Transverse colon (tissue), 4 donors: ENCODE results near the gene SLC39A11. TPM values are rescaled to one million over a fixed set of nuclear protein-coding genes. Genes with fewer than 3 reads are reported as not detected.

Experiments used
- DNase-seq: peaks from one replicate; pipeline ENCODE4 v3.0.0-alpha.2; 2019
- H3K27ac ChIP-seq, 4 donors: fragments of 200-600 bp; sonication (generic); 2 replicates each; pipeline ENCODE4 v1.5.1; 2016 to 2018; ENCODE audit warnings: inconsistent platforms in 4 of 4
- H3K27me3 ChIP-seq: fragments of 200-600 bp; sonication (generic); 2 replicates; pipeline ENCODE4 v1.5.1; 2017; ENCODE audit warnings: inconsistent platforms
- H3K36me3 ChIP-seq, 4 donors: fragments of 200-600 bp; sonication (generic); 2 replicates each; pipeline ENCODE4 v1.5.1; 2017 to 2019; ENCODE audit warnings: inconsistent platforms in 4 of 4
- H3K4me1 ChIP-seq, 4 donors: fragments of 200-600 bp; sonication (generic); 2 replicates each; pipeline ENCODE4 v1.5.1; 2017 to 2020; ENCODE audit warnings: inconsistent platforms in 4 of 4
- H3K4me3 ChIP-seq, 4 donors: fragments of 200-600 bp; sonication (generic); 1 replicate in 1 of 4; 2 replicates in 3 of 4; pipeline versions ENCODE4 v1.5.1 to v1.6.1; 2017 to 2019; ENCODE audit warnings: inconsistent platforms in 4 of 4
- H3K9me3 ChIP-seq, 2 donors: fragments of 200-600 bp; sonication (generic); 2 replicates each; pipeline ENCODE4 v1.5.1; 2017 to 2019; ENCODE audit warnings: inconsistent platforms in 2 of 2
- EP300 ChIP-seq: sonication (generic); formaldehyde crosslinking; IDR thresholded peaks from one replicate; pipeline ENCODE4 v1.6.1; 2017; ENCODE audit warnings: antibody characterized with exemption, low read depth
- POLR2A ChIP-seq: fragments of 450-650 bp; IDR thresholded peaks from one replicate; pipeline ENCODE4 v1.6.1; 2016; ENCODE audit warnings: antibody characterized with exemption, mild to moderate bottlenecking, moderate library complexity
- POLR2AphosphoS5 ChIP-seq, 3 donors: sonication (generic); formaldehyde crosslinking; IDR thresholded peaks; one replicate each; pipeline ENCODE4 v1.6.1; 2016; ENCODE audit warnings: antibody characterized with exemption in 3 of 3
- WGBS, 2 donors: methylation state at CpG; one replicate each; pipeline ENCODE4 v1.1.5; 2018; ENCODE audit warnings: low coverage in 1 of 2; 5-methylcytosine and 5-hydroxymethylcytosine counted together
- in situ Hi-C, 4 donors: fragments of 200-750 bp; cut with MboI; loops; one replicate each; pipeline versions ENCODE4 v1.15.0 to v1.15.1; 2017; ENCODE audit warnings: low sequenced_read_pairs in 3 of 4, low pct_ligation_motif_present in 1 of 4, low pct_unique_long_range_greater_than_20kb in 1 of 4
- intact Hi-C: fragments of 100-400 bp; cut with DNase I; formaldehyde crosslinking; loops from one replicate; pipeline ENCODE4 v1.15.1; 2023; ENCODE audit warnings: low total_unique reads
- total RNA-seq, 4 donors: library from RNA; depleted of rRNA; stranded (reverse); fragments of >200 nt; gene quantifications; one replicate each; pipeline ENCODE4 v1.1.0, GENCODE V29; 2016
- TF ChIP-seq, protein P1 (sequence below), 5 experiments: fragments of 200-600 bp in 3 of 5; fragments of 450-650 bp in 2 of 5; sonication (generic) in 3 of 5; IDR thresholded peaks; 1 replicate in 2 of 5; 2 replicates in 3 of 5; pipeline ENCODE4 v1.5.1; 2016 to 2017; ENCODE audit warnings: antibody characterized with exemption in 5 of 5, inconsistent platforms in 3 of 5, mild to moderate bottlenecking in 2 of 5, moderate library complexity in 1 of 5

The SLC39A11 gene
- total RNA-seq, 4 donors from 2014 or later = 20.7 to 49.7 (median 33.3) TPM

DNA sequence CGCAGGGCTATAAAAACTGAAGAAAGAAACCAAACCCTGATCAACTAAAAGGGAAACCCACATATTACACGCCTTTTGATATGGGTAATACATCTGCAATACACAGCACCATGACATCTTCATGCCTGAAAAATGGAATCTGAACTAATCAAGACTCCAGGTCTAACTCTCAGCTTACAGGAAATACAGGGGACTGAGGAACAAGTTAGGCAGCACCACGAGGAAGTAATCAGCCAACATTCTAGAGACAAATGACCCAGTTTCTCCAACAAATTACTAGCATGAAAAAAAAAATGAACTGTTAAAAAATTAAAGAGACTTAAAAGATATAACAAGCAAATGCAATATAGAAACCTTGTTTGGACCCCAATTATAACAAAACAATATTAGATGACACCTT, 9.1 kb downstream of the SLC39A11 start:
- Histone ChIP-seq H3K9me3 (peaks cover 0 to 5% of the 10 kb centered on the region in 2 donors), H3K27me3 (no peaks in the 10 kb centered on the region), H3K36me3 (peaks cover 0 to 22% (median 5%) of the 10 kb centered on the region in 4 donors), H3K4me3 (no peak overlapping the region), H3K4me1 (no peaks in the 10 kb centered on the region), H3K27ac (no peak overlapping the region)
- in situ Hi-C loops (no loop called here), intact Hi-C loops (no loop called here)
- 63 to 86% methylated on average over 2 to 3 of the region's 3 CpGs for WGBS, 2 donors
- TF ChIP-seq POLR2A (no peak), POLR2AphosphoS5 (IDR thresholded peaks at IDR 0.05) (no peak), EP300 (no peak)
- TF ChIP-seq, protein P1, sequence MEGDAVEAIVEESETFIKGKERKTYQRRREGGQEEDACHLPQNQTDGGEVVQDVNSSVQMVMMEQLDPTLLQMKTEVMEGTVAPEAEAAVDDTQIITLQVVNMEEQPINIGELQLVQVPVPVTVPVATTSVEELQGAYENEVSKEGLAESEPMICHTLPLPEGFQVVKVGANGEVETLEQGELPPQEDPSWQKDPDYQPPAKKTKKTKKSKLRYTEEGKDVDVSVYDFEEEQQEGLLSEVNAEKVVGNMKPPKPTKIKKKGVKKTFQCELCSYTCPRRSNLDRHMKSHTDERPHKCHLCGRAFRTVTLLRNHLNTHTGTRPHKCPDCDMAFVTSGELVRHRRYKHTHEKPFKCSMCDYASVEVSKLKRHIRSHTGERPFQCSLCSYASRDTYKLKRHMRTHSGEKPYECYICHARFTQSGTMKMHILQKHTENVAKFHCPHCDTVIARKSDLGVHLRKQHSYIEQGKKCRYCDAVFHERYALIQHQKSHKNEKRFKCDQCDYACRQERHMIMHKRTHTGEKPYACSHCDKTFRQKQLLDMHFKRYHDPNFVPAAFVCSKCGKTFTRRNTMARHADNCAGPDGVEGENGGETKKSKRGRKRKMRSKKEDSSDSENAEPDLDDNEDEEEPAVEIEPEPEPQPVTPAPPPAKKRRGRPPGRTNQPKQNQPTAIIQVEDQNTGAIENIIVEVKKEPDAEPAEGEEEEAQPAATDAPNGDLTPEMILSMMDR (IDR thresholded peaks at IDR 0.05) = no peak
- DNase-seq = no peak

DNA sequence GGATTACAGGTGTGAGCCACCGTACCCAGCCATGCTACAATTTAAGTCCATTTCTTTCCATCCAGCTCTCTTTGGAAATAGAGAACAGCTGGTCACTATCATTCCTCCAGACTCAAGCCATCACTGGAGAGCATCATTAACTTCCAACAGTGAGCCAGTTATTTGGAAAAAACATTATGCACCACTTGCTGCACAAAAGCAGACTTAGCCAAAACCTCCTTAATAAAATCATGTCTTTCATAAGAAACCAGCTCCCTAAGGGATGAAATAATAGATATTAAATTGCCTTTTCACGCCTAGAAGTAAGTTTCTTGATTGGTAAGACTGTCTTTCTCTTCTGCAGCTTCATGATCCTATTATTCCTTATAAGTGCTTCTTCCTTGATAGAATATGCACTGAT, 17.9 kb downstream of the SLC39A11 start:
- H3K9me3 ChIP-seq = no peaks in the 10 kb centered on the region
- H3K27me3 ChIP-seq = no peaks in the 10 kb centered on the region
- WGBS, 2 donors = 85 to 100% methylated on average over 2 of the region's 2 CpGs
- no peak for DNase-seq
- TF ChIP-seq, protein P1 (IDR thresholded peaks at IDR 0.05) = no peak
- TF ChIP-seq POLR2A (no peak), EP300 (no peak), POLR2AphosphoS5 (IDR thresholded peaks at IDR 0.05) (no peak)
- H3K4me1 ChIP-seq = no peaks in the 10 kb centered on the region
- H3K27ac ChIP-seq = no peak overlapping the region
- H3K4me3 ChIP-seq = no peak overlapping the region
- in situ Hi-C loops (no loop called here), intact Hi-C loops (no loop called here)
- no peaks in the 10 kb centered on the region for H3K36me3 ChIP-seq

DNA sequence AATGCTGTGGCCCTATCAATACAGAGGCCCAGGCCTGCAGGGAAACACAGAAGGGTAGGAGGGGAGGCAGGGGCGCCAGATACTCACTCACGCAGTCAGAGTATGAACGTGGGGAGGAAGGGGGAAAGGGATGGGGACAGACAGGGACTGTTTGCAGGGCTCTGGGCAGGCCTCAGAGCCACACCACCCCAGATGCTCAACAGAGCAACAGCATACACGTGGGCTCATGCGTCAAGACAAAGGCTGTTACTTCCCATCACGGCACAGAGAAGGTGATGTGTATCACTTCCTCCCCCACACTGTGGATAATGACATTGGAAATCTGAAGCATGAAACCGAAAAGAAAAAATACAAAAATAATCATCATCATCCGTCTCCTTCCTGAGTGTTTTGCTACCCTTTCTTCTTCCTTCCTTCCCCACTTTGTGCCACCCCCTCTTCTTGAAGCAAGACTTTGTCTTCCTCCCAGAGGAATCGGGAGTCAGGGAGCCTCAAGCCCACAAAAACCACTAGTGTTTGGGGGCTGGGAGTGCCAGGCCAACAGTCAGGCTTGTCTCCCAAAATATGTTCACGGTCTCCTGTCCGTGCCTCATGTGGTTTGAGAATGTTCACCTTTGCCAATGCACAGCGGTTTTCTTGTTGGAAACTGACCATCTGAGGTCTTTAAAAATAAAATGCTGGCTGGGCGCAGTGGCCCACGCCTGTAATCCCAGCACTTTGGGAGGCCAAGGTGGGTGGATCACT, 20.1 kb downstream of the SLC39A11 start:
- Histone ChIP-seq H3K4me3 (no peak overlapping the region), H3K27me3 (no peaks in the 10 kb centered on the region), H3K9me3 (no peaks in the 10 kb centered on the region), H3K27ac (no peak overlapping the region), H3K4me1 (peaks cover 0 to 12% (median 0%) of the 10 kb centered on the region in 4 donors), H3K36me3 (no peaks in the 10 kb centered on the region)
- no peak for DNase-seq
- in situ Hi-C loops (no loop called here), intact Hi-C loops (no loop called here)
- TF ChIP-seq POLR2A (no peak), EP300 (no peak), POLR2AphosphoS5 (IDR thresholded peaks at IDR 0.05) (no peak)
- TF ChIP-seq, protein P1 (IDR thresholded peaks at IDR 0.05) = no peak
- 83 to 86% methylated on average over 11 to 14 of the region's 14 CpGs for WGBS, 2 donors

DNA sequence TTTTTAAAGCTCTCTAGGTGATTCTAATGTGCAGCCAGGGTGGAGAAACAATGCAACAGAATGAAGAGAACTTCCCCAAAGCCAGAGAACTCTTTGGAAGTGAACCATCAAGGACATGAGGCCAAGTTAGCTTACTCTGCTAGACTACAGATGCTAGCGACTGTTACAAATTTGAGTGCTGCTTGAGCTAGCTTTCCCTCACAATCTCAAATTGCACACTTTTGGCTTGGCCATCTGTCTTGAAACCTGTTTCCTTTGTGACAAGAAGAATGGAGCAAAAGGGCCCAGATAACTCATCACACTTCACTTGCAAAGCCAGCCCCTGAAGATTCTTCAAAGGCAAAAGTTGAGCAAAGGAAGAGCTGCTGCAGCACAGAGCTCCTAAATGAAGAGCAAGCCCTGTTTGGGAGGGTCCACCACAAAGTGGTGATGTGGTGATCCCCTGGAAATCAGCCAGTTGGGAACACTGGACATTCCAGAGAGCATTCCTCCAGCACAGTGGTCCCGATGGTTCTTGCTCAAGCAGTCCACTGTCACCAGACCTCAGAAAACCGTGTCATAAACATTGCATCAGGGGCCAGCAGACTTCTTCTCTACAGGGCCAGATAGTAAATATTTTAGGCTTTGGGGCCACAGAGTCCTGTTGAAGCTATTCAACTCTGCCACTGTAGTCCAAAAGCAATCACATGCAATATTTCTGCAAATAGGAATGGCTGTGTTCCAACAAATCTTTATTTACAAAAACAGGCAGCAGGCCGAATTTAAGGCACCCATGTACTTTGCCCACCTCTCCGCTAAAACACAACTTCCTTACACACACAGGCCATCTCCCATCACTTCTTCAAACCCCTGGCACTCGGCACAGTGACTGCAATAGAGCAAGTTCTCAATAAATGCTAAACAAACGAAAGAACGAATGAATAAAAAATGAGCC, 21.2 kb downstream of the SLC39A11 start:
- no peak overlapping the region for H3K27ac ChIP-seq
- TF ChIP-seq POLR2AphosphoS5 (IDR thresholded peaks at IDR 0.05) (no peak), EP300 (no peak), POLR2A (no peak)
- TF ChIP-seq, protein P1 (IDR thresholded peaks at IDR 0.05) = no peak
- in situ Hi-C loops (no loop called here), intact Hi-C loops (no loop called here)
- no peaks in the 10 kb centered on the region for H3K36me3 ChIP-seq
- H3K9me3 ChIP-seq = no peaks in the 10 kb centered on the region
- H3K4me1 ChIP-seq = peaks cover 0 to 12% (median 0%) of the 10 kb centered on the region in 4 donors
- no peak for DNase-seq
- no peak overlapping the region for H3K4me3 ChIP-seq
- WGBS, 2 donors = 80 to 82% methylated on average over 6 to 8 of the region's 8 CpGs
- no peaks in the 10 kb centered on the region for H3K27me3 ChIP-seq
